GM04504 (cell line): ENCODE data around the gene CSTPP1.
"Not testable (repeated sequence)": the region's sequence is repeated elsewhere in the genome, so short reads cannot be mapped to it uniquely, and the experiment has no call there.

Experiments
- DNase-seq: peaks from one replicate; pipeline ENCODE4 v3.0.0-alpha.2; 2012; ENCODE audit warnings: low read depth

The CSTPP1 gene

GRCh38 chr11:47183031-47183856, 246.7 kb downstream of the CSTPP1 start:
- DNase-seq = no peak

GRCh38 chr11:47183969-47184368, 247.4 kb downstream of the CSTPP1 start:
- no peak for DNase-seq

GRCh38 chr11:47184711-47185304, 248.2 kb downstream of the CSTPP1 start:
- DNase-seq = no peak

GRCh38 chr11:47185305-47186075, 248.9 kb downstream of the CSTPP1 start:
- DNase-seq = no peak

- DNase-seq = no peak
Measured at GRCh38 chr11:47186076-47186699, 249.6 kb downstream of the CSTPP1 start, which contains the start of gene PACSIN3. Gene PACSIN3, minus strand, starts transcription at chr11:47186434. Its CDS starts 3,707 bp downstream, at chr11:47182727.

GRCh38 chr11:47186700-47187695, 250.4 kb downstream of the CSTPP1 start:
- DNase-seq = no peak

- no peak for DNase-seq
Measured at GRCh38 chr11:47187723-47188122, 251.2 kb downstream of the CSTPP1 start.

GRCh38 chr11:47188259-47188658, 251.7 kb downstream of the CSTPP1 start:
- no peak for DNase-seq

- DNase-seq = peak; percentile 34
Measured at GRCh38 chr11:47189100-47189834, 252.7 kb downstream of the CSTPP1 start.

- DNase-seq = not testable (repeated sequence)
Measured at GRCh38 chr11:47191137-47191536, 254.6 kb downstream of the CSTPP1 start.

- DNase-seq = no peak
Measured at GRCh38 chr11:47192111-47192510, 255.6 kb downstream of the CSTPP1 start.

GRCh38 chr11:47198161-47198560, 261.6 kb downstream of the CSTPP1 start:
- DNase-seq = not testable (repeated sequence)

GRCh38 chr11:47201015-47201414, 264.5 kb downstream of the CSTPP1 start:
- no peak for DNase-seq

- no peak for DNase-seq
Measured at GRCh38 chr11:47202576-47202975, 266.0 kb downstream of the CSTPP1 start.

- no peak for DNase-seq
Measured at GRCh38 chr11:47204637-47204989, 268.1 kb downstream of the CSTPP1 start.

- DNase-seq = not testable (repeated sequence)
Measured at GRCh38 chr11:47206577-47206976, 270.0 kb downstream of the CSTPP1 start.

- DNase-seq = no peak
Measured at GRCh38 chr11:47207459-47207858, 270.9 kb downstream of the CSTPP1 start.

- DNase-seq = not testable (repeated sequence)
Measured at GRCh38 chr11:47208008-47208552, 271.5 kb downstream of the CSTPP1 start.

- DNase-seq = no peak
Measured at GRCh38 chr11:47208628-47209027, 272.1 kb downstream of the CSTPP1 start.
